Natural killer cell (primary cell): ENCODE data around the gene NPEPL1. TPM values are rescaled to one million over a fixed set of nuclear protein-coding genes. Genes with fewer than 3 reads are reported as not detected.

Source experiments
- ATAC-seq, 3 donors: fragments of 150-1000 bp in 2 of 3; fragments of 200-7000 bp in 1 of 3; cut with Tn5 transposase; 1 replicate in 1 of 3; 2 replicates in 2 of 3; pipeline ENCODE4 v1.10.0; 2021; ENCODE audit warnings: mild to moderate bottlenecking in 2 of 3, moderate library complexity in 2 of 3
- DNase-seq, 2 donors: peaks; one replicate each; pipeline versions ENCODE4 v3.0.0 to v3.0.0-alpha.2; 2013 to 2021; ENCODE audit warnings: mixed read lengths in 1 of 2
- H3K27ac ChIP-seq: one replicate; pipeline ENCODE4 v1.5.1; 2013; ENCODE audit warnings: mild to moderate bottlenecking, low read length
- H3K27me3 ChIP-seq: one replicate; pipeline ENCODE4 v1.6.1; 2013; ENCODE audit warnings: low read length; ENCODE audit not compliant: control insufficient read depth, insufficient read depth
- H3K36me3 ChIP-seq: one replicate; pipeline ENCODE4 v1.6.1; 2013; ENCODE audit warnings: low read length; ENCODE audit not compliant: control insufficient read depth, insufficient read depth
- H3K4me1 ChIP-seq: one replicate; pipeline ENCODE4 v1.6.1; 2013; ENCODE audit warnings: low read length; ENCODE audit not compliant: control insufficient read depth, insufficient read depth
- H3K4me3 ChIP-seq: one replicate; pipeline ENCODE4 v1.5.1; 2013; ENCODE audit warnings: low read length
- H3K9me3 ChIP-seq: one replicate; pipeline ENCODE4 v1.6.1; 2013; ENCODE audit warnings: low read length; ENCODE audit not compliant: control insufficient read depth, insufficient read depth
- H3K27ac Mint-ChIP-seq, 2 donors: one replicate each; pipeline ENCODE4 v1.8.0; 2022; ENCODE audit warnings: mild to moderate bottlenecking in 2 of 2, mixed read lengths in 2 of 2, moderate library complexity in 1 of 2
- H3K27me3 Mint-ChIP-seq, 2 donors: one replicate each; pipeline ENCODE4 v1.8.0; 2022; ENCODE audit warnings: low read depth in 2 of 2, mixed read lengths in 2 of 2
- H3K36me3 Mint-ChIP-seq: one replicate; pipeline ENCODE4 v1.8.0; 2022; ENCODE audit warnings: mixed read lengths
- H3K4me1 Mint-ChIP-seq, 2 donors: one replicate each; pipeline ENCODE4 v1.8.0; 2022; ENCODE audit warnings: mixed read lengths in 2 of 2
- H3K4me3 Mint-ChIP-seq: one replicate; pipeline ENCODE4 v1.8.0; 2022; ENCODE audit warnings: mild to moderate bottlenecking, moderate library complexity, mixed read lengths
- H3K9me3 Mint-ChIP-seq, 2 donors: one replicate each; pipeline ENCODE4 v1.8.0; 2022; ENCODE audit warnings: mixed read lengths in 2 of 2
- WGBS: methylation state at CpG from one replicate; pipeline ENCODE4 v1.1.7; 2013; ENCODE audit warnings: missing lambda C conversion rate; ENCODE audit not compliant: insufficient coverage; 5-methylcytosine and 5-hydroxymethylcytosine counted together
- intact Hi-C: fragments of 100-400 bp; cut with micrococcal nuclease; formaldehyde crosslinking; loops from one replicate; pipeline ENCODE4 v1.14.2; 2022
- total RNA-seq, 4 donors: library from RNA; stranded (reverse); fragments of 120-200 nt in 1 of 4; gene quantifications; one replicate each; pipeline versions ENCODE4 v1.2.3 to v1.2.4, GENCODE V29; 2013 to 2022
- TF ChIP-seq, protein P1 (sequence below): fragments of 200-600 bp; IDR thresholded peaks from one replicate; pipeline ENCODE4 v1.8.0; 2022; ENCODE audit warnings: antibody characterized with exemption

The NPEPL1 gene
- total RNA-seq, 3 donors from 2014 or later (not counting 1 experiment from before 2014, with no cell fraction given) = 66.0 to 83.7 (median 68.4) TPM

DNA sequence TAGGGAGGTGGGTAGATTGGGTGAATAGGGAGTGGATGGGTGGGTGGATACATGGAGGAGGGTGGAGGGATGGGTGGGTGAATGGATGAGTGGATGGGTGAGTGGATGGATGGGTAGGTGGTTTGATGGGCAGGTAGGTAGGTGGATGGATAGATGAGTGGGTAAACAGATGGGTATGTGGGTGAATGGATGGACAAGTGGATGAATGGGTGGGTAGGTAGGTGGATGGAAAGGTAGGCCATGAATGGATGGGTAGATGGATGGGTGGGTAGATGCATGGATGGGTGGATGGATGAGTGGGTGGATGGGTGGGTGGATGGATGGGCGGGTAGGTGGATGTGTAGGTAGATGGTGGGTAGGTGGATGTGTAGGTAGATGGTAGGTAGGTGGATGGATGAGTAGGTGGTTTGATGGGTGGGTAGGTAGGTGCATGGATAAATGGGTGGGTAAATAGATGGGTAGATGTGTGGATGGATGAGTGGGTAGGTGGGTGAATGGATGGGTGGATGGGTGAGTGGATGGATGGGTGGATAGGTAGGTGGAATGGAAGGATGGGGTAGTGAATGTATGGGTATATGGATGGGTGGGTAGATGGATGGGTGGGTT, 51.4 kb downstream of the NPEPL1 start:
- Mint-ChIP-seq H3K4me1 (no peaks in the 10 kb centered on the region), H3K9me3 (no peaks in the 10 kb centered on the region), H3K36me3 (no peaks in the 10 kb centered on the region), H3K27ac (no peak overlapping the region), H3K4me3 (no peak overlapping the region), H3K27me3 (peaks cover 21 to 42% of the 10 kb centered on the region in 2 donors)
- DNase-seq (no peak), ATAC-seq (no peak)
- intact Hi-C loops = no loop called here
- 87% methylated on average over 1 of the region's 1 CpG for WGBS
- no peaks in the 10 kb centered on the region for H3K4me1 ChIP-seq
- TF ChIP-seq, protein P1, sequence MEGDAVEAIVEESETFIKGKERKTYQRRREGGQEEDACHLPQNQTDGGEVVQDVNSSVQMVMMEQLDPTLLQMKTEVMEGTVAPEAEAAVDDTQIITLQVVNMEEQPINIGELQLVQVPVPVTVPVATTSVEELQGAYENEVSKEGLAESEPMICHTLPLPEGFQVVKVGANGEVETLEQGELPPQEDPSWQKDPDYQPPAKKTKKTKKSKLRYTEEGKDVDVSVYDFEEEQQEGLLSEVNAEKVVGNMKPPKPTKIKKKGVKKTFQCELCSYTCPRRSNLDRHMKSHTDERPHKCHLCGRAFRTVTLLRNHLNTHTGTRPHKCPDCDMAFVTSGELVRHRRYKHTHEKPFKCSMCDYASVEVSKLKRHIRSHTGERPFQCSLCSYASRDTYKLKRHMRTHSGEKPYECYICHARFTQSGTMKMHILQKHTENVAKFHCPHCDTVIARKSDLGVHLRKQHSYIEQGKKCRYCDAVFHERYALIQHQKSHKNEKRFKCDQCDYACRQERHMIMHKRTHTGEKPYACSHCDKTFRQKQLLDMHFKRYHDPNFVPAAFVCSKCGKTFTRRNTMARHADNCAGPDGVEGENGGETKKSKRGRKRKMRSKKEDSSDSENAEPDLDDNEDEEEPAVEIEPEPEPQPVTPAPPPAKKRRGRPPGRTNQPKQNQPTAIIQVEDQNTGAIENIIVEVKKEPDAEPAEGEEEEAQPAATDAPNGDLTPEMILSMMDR = no peak
- no peak overlapping the region for H3K4me3 ChIP-seq
- no peaks in the 10 kb centered on the region for H3K9me3 ChIP-seq
- H3K27me3 ChIP-seq = no peaks in the 10 kb centered on the region
- no peak overlapping the region for H3K27ac ChIP-seq
- no peaks in the 10 kb centered on the region for H3K36me3 ChIP-seq

DNA sequence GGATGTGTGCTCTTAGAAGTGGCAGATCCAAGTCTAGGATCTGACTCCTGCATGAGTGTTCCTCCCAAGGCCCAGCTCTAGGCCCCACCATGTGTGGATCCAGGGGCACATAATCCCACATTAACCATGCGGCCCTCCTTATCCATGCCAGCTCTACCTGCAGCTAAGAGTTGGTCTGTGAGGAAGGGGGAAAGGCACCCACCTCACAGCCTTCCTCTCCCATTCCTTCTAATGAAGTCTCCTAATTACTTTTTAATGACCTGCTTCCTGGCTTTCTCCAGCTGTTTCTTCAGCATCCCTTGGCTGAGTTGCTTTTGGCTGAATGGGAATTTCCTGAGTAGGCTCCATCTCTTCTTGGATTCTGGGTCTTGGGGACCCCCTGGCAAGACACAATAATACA, 52.2 kb downstream of the NPEPL1 start:
- Mint-ChIP-seq H3K36me3 (no peaks in the 10 kb centered on the region), H3K4me3 (no peak overlapping the region), H3K27ac (no peak overlapping the region), H3K9me3 (no peaks in the 10 kb centered on the region), H3K4me1 (no peaks in the 10 kb centered on the region), H3K27me3 (peaks cover 23 to 39% of the 10 kb centered on the region in 2 donors)
- DNase-seq (no peak), ATAC-seq (no peak)
- no peaks in the 10 kb centered on the region for H3K27me3 ChIP-seq
- no peaks in the 10 kb centered on the region for H3K9me3 ChIP-seq
- no peaks in the 10 kb centered on the region for H3K4me1 ChIP-seq
- H3K27ac ChIP-seq = no peak overlapping the region
- no peaks in the 10 kb centered on the region for H3K36me3 ChIP-seq
- intact Hi-C loops = no loop called here
- no CpG with 5 or more reads among the region's 1 CpG for WGBS
- TF ChIP-seq, protein P1 = no peak
- no peak overlapping the region for H3K4me3 ChIP-seq

DNA sequence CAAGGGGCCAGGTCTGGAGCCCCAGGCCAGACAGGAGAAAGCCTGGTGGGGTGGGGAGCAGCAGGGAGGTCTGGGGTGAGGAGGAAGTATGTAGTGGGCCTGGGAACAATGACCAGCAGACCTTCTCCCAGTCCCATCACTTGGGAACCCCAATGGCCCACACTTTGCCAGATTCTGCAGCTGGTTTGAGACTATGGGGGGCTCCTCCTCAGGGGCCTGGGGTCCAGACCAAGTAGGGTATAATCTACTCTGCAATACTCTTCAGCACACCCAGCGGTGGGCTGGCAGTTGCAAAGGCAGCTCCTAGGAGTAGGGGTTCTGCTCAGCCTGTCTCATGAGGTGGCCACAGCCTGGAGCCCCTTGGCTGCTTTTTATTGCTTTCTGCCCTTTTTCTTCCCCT, 52.8 kb downstream of the NPEPL1 start:
- H3K4me1 Mint-ChIP-seq = no peaks in the 10 kb centered on the region
- ATAC-seq = no peak
- Histone ChIP-seq H3K9me3 (no peaks in the 10 kb centered on the region), H3K4me1 (no peaks in the 10 kb centered on the region), H3K27me3 (no peaks in the 10 kb centered on the region), H3K4me3 (no peak overlapping the region), H3K36me3 (no peaks in the 10 kb centered on the region), H3K27ac (no peak overlapping the region)
- TF ChIP-seq, protein P1 = no peak
- 45% methylated on average over 1 of the region's 1 CpG for WGBS
- intact Hi-C loops = no loop called here
- no peak for DNase-seq
- no peak overlapping the region for H3K4me3 Mint-ChIP-seq
- peaks cover 23 to 39% of the 10 kb centered on the region in 2 donors for H3K27me3 Mint-ChIP-seq
- no peaks in the 10 kb centered on the region for H3K9me3 Mint-ChIP-seq
- H3K27ac Mint-ChIP-seq = no peak overlapping the region
- no peaks in the 10 kb centered on the region for H3K36me3 Mint-ChIP-seq

DNA sequence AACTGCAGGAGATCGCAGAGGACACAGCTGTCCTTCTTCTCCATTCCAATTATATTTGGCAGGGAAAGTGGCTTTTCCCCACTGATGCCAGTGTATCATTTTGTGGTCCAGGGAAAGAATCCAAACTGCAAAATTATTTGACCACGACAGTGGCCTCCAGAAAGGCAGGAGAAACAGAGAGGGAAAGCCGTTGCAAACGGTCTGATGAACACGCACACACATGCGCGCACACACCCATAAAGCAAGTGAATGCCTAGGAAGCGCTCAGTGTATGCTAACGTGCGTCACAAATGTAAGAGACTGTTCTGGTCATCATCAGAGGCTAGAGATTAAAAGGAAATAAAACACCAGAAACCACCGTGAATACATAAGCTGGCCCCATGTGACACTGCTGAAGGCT, 54.0 kb downstream of the NPEPL1 start:
- Histone ChIP-seq H3K36me3 (no peaks in the 10 kb centered on the region), H3K4me1 (no peaks in the 10 kb centered on the region), H3K27ac (no peak overlapping the region), H3K4me3 (no peak overlapping the region), H3K27me3 (no peaks in the 10 kb centered on the region), H3K9me3 (no peaks in the 10 kb centered on the region)
- H3K4me1 Mint-ChIP-seq = no peaks in the 10 kb centered on the region
- TF ChIP-seq, protein P1 = no peak
- intact Hi-C loops = no loop called here
- DNase-seq = no peak
- WGBS = 86% methylated on average over 11 of the region's 11 CpGs
- H3K27me3 Mint-ChIP-seq = peaks cover 24 to 42% of the 10 kb centered on the region in 2 donors
- H3K4me3 Mint-ChIP-seq = no peak overlapping the region
- ATAC-seq = no peak
- H3K9me3 Mint-ChIP-seq = no peaks in the 10 kb centered on the region
- no peak overlapping the region for H3K27ac Mint-ChIP-seq
- no peaks in the 10 kb centered on the region for H3K36me3 Mint-ChIP-seq
